ENCODE data around the gene EPHA10.

Gene EPHA10

DNA sequence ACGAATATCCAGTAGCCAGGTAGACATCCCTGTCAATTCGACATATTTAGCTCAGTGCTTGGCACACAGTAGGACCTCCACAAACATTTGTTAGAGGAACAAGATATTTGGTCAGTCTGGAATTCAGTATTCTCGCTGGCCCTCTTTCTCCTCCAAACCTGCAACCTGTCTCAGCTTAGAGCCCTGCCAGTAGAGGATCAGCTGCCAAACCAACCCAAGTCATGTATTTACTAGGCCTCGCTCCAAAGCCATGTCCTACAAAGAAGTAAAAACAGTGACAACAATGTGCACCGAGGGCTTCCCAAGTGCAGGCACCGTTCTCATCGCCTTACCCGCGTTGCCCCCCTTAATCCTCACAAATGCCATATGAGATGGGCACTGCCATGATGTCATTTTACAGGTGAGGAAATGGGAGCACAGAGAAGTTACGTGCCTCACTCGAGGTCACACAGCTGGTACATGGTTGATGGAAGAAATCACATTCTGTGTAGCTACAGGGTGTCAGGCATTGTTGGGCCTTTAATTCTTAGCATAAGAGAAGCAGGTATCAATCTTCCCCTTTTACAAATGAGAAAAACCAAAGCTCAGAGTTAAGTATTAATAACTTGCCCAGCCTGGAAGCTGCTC is 98.6 kb downstream of the EPHA10 start:
- TF ChIP-seq, protein P1, sequence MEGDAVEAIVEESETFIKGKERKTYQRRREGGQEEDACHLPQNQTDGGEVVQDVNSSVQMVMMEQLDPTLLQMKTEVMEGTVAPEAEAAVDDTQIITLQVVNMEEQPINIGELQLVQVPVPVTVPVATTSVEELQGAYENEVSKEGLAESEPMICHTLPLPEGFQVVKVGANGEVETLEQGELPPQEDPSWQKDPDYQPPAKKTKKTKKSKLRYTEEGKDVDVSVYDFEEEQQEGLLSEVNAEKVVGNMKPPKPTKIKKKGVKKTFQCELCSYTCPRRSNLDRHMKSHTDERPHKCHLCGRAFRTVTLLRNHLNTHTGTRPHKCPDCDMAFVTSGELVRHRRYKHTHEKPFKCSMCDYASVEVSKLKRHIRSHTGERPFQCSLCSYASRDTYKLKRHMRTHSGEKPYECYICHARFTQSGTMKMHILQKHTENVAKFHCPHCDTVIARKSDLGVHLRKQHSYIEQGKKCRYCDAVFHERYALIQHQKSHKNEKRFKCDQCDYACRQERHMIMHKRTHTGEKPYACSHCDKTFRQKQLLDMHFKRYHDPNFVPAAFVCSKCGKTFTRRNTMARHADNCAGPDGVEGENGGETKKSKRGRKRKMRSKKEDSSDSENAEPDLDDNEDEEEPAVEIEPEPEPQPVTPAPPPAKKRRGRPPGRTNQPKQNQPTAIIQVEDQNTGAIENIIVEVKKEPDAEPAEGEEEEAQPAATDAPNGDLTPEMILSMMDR (IDR thresholded peaks at IDR 0.05; ENCODE audit: control insufficient read depth, insufficient read depth, low read depth, low read length, missing control alignments) = no peak
- no peak for DNase-seq (ENCODE audit: low read depth)
- H3K4me3 ChIP-seq (ENCODE audit: control insufficient read depth, low read depth, low read length) = no peak overlapping the region
